Measurements from ENCODE around the gene TENM4.

The TENM4 gene

GRCh38 chr11:78752494-78752893 lies 688.3 kb downstream of the TENM4 start:
- DNase-seq (ENCODE audit: low read depth, low spot score): peak; percentile 17

- no peak for DNase-seq (ENCODE audit: low read depth, low spot score)
These were observed 691.7 kb downstream of the TENM4 start for GRCh38 chr11:78748918-78749690.

GRCh38 chr11:78744949-78745348 lies 695.9 kb downstream of the TENM4 start:
- DNase-seq (ENCODE audit: low read depth, low spot score): no peak

GRCh38 chr11:78744202-78744601 lies 696.6 kb downstream of the TENM4 start:
- no peak for DNase-seq (ENCODE audit: low read depth, low spot score)

GRCh38 chr11:78742430-78742829 lies 698.4 kb downstream of the TENM4 start:
- DNase-seq (ENCODE audit: low read depth, low spot score): no peak

GRCh38 chr11:78741741-78742140 lies 699.1 kb downstream of the TENM4 start:
- no peak for DNase-seq (ENCODE audit: low read depth, low spot score)

- DNase-seq (ENCODE audit: low read depth, low spot score): no peak
These were observed 700.4 kb downstream of the TENM4 start for GRCh38 chr11:78740199-78741071.

- no peak for DNase-seq (ENCODE audit: low read depth, low spot score)
These were observed 702.9 kb downstream of the TENM4 start for GRCh38 chr11:78737891-78738290.

GRCh38 chr11:78737301-78737700 lies 703.5 kb downstream of the TENM4 start:
- no peak for DNase-seq (ENCODE audit: low read depth, low spot score)

- DNase-seq (ENCODE audit: low read depth, low spot score): no peak
These were observed 705.1 kb downstream of the TENM4 start for GRCh38 chr11:78735711-78736110.

GRCh38 chr11:78733031-78733430 lies 707.8 kb downstream of the TENM4 start:
- DNase-seq (ENCODE audit: low read depth, low spot score): no peak

GRCh38 chr11:78732246-78732645 lies 708.6 kb downstream of the TENM4 start:
- no peak for DNase-seq (ENCODE audit: low read depth, low spot score)

GRCh38 chr11:78731027-78731426 lies 709.8 kb downstream of the TENM4 start:
- no peak for DNase-seq (ENCODE audit: low read depth, low spot score)

GRCh38 chr11:78730267-78730824 lies 710.5 kb downstream of the TENM4 start:
- no peak for DNase-seq (ENCODE audit: low read depth, low spot score)

- DNase-seq (ENCODE audit: low read depth, low spot score): no peak
These were observed 713.0 kb downstream of the TENM4 start for GRCh38 chr11:78727816-78728215.

GRCh38 chr11:78725200-78725599 lies 715.6 kb downstream of the TENM4 start:
- DNase-seq (ENCODE audit: low read depth, low spot score): no peak

- no peak for DNase-seq (ENCODE audit: low read depth, low spot score)
These were observed 718.0 kb downstream of the TENM4 start for GRCh38 chr11:78722786-78723185.

- DNase-seq (ENCODE audit: low read depth, low spot score): no peak
These were observed 720.4 kb downstream of the TENM4 start for GRCh38 chr11:78720281-78720989.

GRCh38 chr11:78717041-78717440 lies 723.8 kb downstream of the TENM4 start:
- DNase-seq (ENCODE audit: low read depth, low spot score): no peak

- peak; percentile 77 for DNase-seq (ENCODE audit: low read depth, low spot score)
These were observed 725.1 kb downstream of the TENM4 start for GRCh38 chr11:78715639-78716311.

- DNase-seq (ENCODE audit: low read depth, low spot score): no peak
These were observed 726.3 kb downstream of the TENM4 start for GRCh38 chr11:78714539-78714938.
